PC-9 (cell line): Measurements from ENCODE around the gene CCDC9.
"Not testable (repeated sequence)": the region's sequence is repeated elsewhere in the genome, so short reads cannot be mapped to it uniquely, and the experiment has no call there.

Experiments
- CTCF ChIP-seq: fragments of 200-600 bp; sonication (generic); conservative IDR thresholded peaks from 2 replicates; pipeline ENCODE4 v1.6.1; 2017; ENCODE audit warnings: mixed run types, antibody characterized with exemption, mild to moderate bottlenecking, moderate library complexity
- EZH2 ChIP-seq: fragments of 200-600 bp; sonication (generic); IDR thresholded peaks from 2 replicates; pipeline ENCODE4 v1.8.0; 2017; ENCODE audit warnings: antibody characterized with exemption, low read depth

GRCh38 chr19:47253016-47253415 lies 3.3 kb upstream of the CCDC9 start:
- not testable (repeated sequence) for TF ChIP-seq CTCF, EZH2
